Measurements from ENCODE around the gene PEF1. TPM values are rescaled to one million over a fixed set of nuclear protein-coding genes. Genes with fewer than 3 reads are reported as not detected.
A peak's percentile ranks its signal among the peaks of the same experiment; 100 is the strongest.

PEF1 gene
- total RNA-seq, 1 experiment from 2014 or later = 77.7 TPM

- in situ Hi-C loops (cut with HindIII; ENCODE audit: low sequenced_read_pairs) = no loop called here
- DNase-seq (ENCODE audit: low spot score) = no peak
Measured at GRCh38 chr1:31673433-31673832, 28.8 kb upstream of the PEF1 start.

- peak; percentile 87 for DNase-seq (ENCODE audit: low spot score)
- in situ Hi-C loops (cut with HindIII; ENCODE audit: low sequenced_read_pairs) = no loop called here
Measured at GRCh38 chr1:31672986-31673385, 28.3 kb upstream of the PEF1 start.

- in situ Hi-C loops (cut with HindIII; ENCODE audit: low sequenced_read_pairs) = no loop called here
Measured at GRCh38 chr1:31671561-31672201, 27.0 kb upstream of the PEF1 start.

GRCh38 chr1:31671147-31671546 is 26.5 kb upstream of the PEF1 start:
- DNase-seq (ENCODE audit: low spot score) = no peak
- in situ Hi-C loops (cut with HindIII; ENCODE audit: low sequenced_read_pairs) = no loop called here

More at GRCh38 chr1:31671561-31672201, 27.0 kb upstream of the PEF1 start:
- DNase-seq (ENCODE audit: low spot score) = no peak

GRCh38 chr1:31670593-31670964 is 25.9 kb upstream of the PEF1 start:
- in situ Hi-C loops (cut with HindIII; ENCODE audit: low sequenced_read_pairs) = no loop called here

DNA sequence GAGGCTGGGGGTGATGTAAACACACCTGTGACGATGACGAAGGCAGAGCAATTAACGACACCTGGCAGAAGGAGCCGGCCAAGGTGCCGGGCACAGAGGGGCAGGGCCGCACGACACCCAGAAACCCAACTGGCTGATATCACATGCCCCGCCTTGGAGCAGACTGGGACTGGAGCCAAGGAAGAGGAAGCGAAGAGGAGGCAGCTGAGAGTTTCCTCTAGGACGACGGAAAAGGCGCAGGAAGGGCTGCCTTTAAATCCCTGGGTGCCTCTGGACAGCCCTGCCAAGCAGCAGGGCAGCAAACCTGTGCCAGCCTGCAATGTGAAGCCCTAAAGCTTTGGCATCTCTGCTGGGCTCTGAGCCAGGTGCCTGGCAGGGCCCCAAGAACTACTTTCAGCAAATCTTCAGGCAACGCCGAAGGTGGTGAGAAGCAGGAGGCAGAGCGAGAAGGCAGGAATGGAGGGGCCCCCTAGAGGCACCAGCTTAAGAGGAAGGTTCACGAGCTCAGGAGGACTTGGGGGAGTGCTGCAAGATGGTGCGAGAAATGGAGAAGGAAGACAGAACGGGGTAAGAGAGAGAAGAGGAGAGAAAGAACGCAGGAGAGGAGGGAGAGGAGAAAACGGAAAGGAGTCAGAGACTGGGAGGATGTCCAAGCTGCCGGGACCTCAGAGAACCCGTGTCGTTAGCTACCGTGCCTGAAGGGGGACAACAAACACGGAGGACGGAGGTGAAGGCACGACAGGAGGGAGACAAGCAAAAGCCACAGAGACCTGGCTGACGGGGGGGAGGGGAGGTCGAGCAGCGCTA is 25.3 kb upstream of the PEF1 start:
- DNase-seq (ENCODE audit: low spot score) = peak; percentile 89
- in situ Hi-C loops (cut with HindIII; ENCODE audit: low sequenced_read_pairs) = no loop called here

More at GRCh38 chr1:31670593-31670964, 25.9 kb upstream of the PEF1 start:
- no peak for DNase-seq (ENCODE audit: low spot score)

DNA sequence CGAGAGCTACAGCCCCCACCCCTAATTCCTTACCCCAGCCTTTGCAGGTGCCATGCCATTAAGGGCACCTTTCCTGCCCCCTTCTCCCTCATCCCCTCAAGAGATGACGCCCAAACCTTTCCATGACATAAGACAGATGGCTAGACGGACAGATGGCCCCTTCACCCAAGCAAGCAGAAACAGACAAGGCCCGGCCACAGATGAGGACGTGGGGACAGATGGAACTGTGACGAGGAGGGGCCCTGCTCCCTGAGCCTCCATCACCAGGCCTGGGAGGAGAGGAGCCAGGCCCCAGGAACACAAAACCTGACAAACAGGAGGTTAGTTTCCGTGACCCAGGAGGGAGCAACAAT is 24.7 kb upstream of the PEF1 start:
- DNase-seq (ENCODE audit: low spot score) = peak; percentile 74
- in situ Hi-C loops (cut with HindIII; ENCODE audit: low sequenced_read_pairs) = no loop called here

GRCh38 chr1:31668303-31668883 is 23.7 kb upstream of the PEF1 start:
- in situ Hi-C loops (cut with HindIII; ENCODE audit: low sequenced_read_pairs) = no loop called here
- DNase-seq (ENCODE audit: low spot score) = no peak

GRCh38 chr1:31667065-31667785 is 22.5 kb upstream of the PEF1 start:
- DNase-seq (ENCODE audit: low spot score) = no peak
- in situ Hi-C loops (cut with HindIII; ENCODE audit: low sequenced_read_pairs) = no loop called here

- no peak for DNase-seq (ENCODE audit: low spot score)
- in situ Hi-C loops (cut with HindIII; ENCODE audit: low sequenced_read_pairs) = no loop called here
Measured at GRCh38 chr1:31666263-31666963, 21.7 kb upstream of the PEF1 start.

DNA sequence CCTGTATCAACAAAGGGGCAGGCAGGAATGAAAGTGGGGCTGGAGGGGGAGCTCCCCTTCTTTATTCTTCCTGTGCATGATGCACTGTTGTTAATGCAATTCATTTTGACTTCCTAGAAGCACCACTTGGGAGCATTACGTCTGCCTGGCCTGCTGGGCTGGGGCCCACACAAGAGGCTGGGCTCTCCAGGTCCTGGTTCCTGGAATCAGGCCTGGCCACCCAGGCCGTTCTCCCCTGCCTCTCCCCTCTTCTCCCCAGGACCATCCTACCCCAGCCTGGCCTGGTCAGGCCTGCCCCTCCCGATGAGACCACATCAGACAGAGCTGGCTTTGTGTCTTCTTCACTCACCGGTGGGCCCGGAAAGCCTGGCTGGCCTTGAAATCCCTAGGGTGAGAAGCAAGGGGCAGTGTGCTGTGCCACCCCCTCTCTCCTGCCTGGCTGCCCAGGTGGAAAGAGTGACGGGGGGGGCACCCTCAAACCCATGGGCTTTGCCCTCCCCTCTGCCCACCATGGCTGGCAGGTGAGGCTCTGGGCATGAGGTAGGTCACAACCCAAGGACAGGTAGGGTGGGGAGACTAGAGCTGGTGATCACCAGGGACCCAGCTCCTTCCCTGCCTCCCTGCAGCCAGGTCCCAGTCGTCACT is 20.7 kb upstream of the PEF1 start:
- DNase-seq (ENCODE audit: low spot score) = no peak
- in situ Hi-C loops (cut with HindIII; ENCODE audit: low sequenced_read_pairs) = no loop called here

- no peak for DNase-seq (ENCODE audit: low spot score)
- in situ Hi-C loops (cut with HindIII; ENCODE audit: low sequenced_read_pairs) = no loop called here
Measured at GRCh38 chr1:31664528-31664927, 19.9 kb upstream of the PEF1 start.

- in situ Hi-C loops (cut with HindIII; ENCODE audit: low sequenced_read_pairs) = no loop called here
- DNase-seq (ENCODE audit: low spot score) = peak; percentile 36
Measured at GRCh38 chr1:31663622-31664452, 19.2 kb upstream of the PEF1 start.

DNA sequence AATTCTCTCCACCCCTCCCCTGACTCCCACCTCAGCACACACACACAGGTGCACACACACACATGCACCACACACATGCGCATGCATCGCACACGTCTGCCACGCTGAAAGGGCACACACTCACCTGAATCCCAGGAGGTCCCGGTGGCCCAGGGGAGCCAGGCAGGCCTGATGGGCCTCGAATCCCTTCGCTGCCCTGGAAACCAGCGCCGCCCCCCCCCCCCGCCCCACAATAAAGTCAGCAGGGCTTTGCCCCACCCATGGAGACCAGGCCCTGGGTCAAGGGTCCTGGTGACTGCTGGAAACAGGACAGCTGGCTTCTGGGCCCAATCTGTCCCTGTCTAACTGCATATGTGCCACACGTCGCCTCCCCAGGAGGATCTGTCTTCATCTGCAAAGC is 17.8 kb upstream of the PEF1 start:
- in situ Hi-C loops (cut with HindIII; ENCODE audit: low sequenced_read_pairs) = no loop called here
- DNase-seq (ENCODE audit: low spot score) = no peak

GRCh38 chr1:31661856-31662255 is 17.2 kb upstream of the PEF1 start:
- in situ Hi-C loops (cut with HindIII; ENCODE audit: low sequenced_read_pairs) = no loop called here
- DNase-seq (ENCODE audit: low spot score) = no peak

DNA sequence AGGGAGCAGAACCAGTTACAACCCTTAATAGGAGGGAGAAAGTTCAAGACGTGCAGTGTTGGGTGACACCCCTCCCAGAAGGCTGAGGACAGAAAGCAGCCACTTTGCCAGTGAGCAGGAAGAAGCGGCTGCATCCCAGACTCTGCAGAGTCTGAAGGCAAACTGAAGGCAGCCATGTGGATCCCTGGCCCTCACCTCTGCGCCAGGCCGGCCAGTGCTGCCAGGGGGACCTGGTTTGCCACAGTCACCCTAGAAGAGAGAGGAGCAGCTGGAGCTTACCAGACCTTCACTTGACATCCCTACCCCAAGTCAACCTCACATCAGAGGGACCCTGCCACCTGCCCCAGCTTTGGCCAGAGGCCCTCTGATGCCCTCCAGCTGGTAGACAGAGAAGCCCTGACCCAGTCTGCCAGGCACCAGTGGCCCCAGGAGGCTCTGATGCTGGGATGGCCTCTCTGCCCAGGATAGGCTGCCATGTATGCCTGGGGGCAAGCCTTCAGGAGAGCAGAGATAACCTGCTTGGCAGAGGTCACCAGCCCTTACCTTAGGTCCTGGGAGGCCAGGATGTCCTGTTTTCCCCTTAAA is 16.3 kb upstream of the PEF1 start:
- in situ Hi-C loops (cut with HindIII; ENCODE audit: low sequenced_read_pairs) = no loop called here
- DNase-seq (ENCODE audit: low spot score) = no peak

GRCh38 chr1:31659889-31660288 is 15.2 kb upstream of the PEF1 start:
- in situ Hi-C loops (cut with HindIII; ENCODE audit: low sequenced_read_pairs) = no loop called here

GRCh38 chr1:31658721-31659120 is 14.0 kb upstream of the PEF1 start:
- in situ Hi-C loops (cut with HindIII; ENCODE audit: low sequenced_read_pairs) = no loop called here
- DNase-seq (ENCODE audit: low spot score) = no peak

More at GRCh38 chr1:31659889-31660288, 15.2 kb upstream of the PEF1 start:
- DNase-seq (ENCODE audit: low spot score) = no peak

Measured in G401 (cell line).